Endothelial cell of umbilical vein (primary cell): Measurements from ENCODE around the gene YARS2. TPM values are rescaled to one million over a fixed set of nuclear protein-coding genes. Genes with fewer than 3 reads are reported as not detected.

Source experiments
- BruUV-seq: library from RNA; stranded (reverse); fragments of 400-500 nt; replicated peaks from 2 replicates; lab custom pipeline; 2021; lab: Mats Ljungman, UMichigan
- CTCF ChIA-PET: fragments of 300-600, 350-600 bp; sonication (Branson Sonifier 250); formaldehyde crosslinking; loops from one replicate; lab custom pipeline; 2021; ENCODE audit warnings: antibody characterized with exemption, inconsistent platforms; lab: Charles Lee
- POLR2A ChIA-PET: fragments of 300-600, 350-600 bp; sonication (Branson Sonifier 250); formaldehyde crosslinking; loops from one replicate; lab custom pipeline; 2021; ENCODE audit warnings: antibody characterized with exemption, inconsistent platforms; lab: Charles Lee
- DNase-seq: peaks from one replicate; pipeline ENCODE4 v3.0.0-alpha.2; 2011; ENCODE audit warnings: low read depth, low spot score
- FAIRE-seq: peaks from 2 replicates; lab custom pipeline; 2011; peaks lifted over from hg19 to GRCh38; lab: Jason Lieb, UNC
- H2AFZ ChIP-seq: 2 replicates; pipeline ENCODE4 v1.6.0; 2012; ENCODE audit warnings: low read depth, low read length, control low read depth, inconsistent platforms
- H3K27ac ChIP-seq: 2 replicates; pipeline ENCODE4 v1.5.1; 2011; ENCODE audit warnings: low read depth, mild to moderate bottlenecking, control low read depth, low read length, moderate library complexity; ENCODE audit not compliant: insufficient read depth
- H3K27me3 ChIP-seq, 2 experiments: 2 replicates each; pipeline versions ENCODE4 v1.6.0 to v1.6.1; 2011; ENCODE audit warnings: low read length in 2 of 2, mixed read lengths in 1 of 2; ENCODE audit not compliant: control insufficient read depth in 2 of 2, insufficient read depth in 2 of 2
- H3K36me3 ChIP-seq, 2 experiments: 2 replicates in 1 of 2; 3 replicates in 1 of 2; pipeline ENCODE4 v1.5.1; 2011; ENCODE audit warnings: low read length in 2 of 2, mild to moderate bottlenecking in 1 of 2, moderate library complexity in 1 of 2; ENCODE audit not compliant: control insufficient read depth in 2 of 2, insufficient read depth in 2 of 2; ENCODE audit errors: extremely low read depth in 1 of 2
- H3K4me1 ChIP-seq: 3 replicates; pipeline ENCODE4 v1.5.1; 2011; ENCODE audit warnings: mild to moderate bottlenecking, low read length; ENCODE audit not compliant: control insufficient read depth, insufficient read depth; ENCODE audit errors: extremely low read depth
- H3K4me2 ChIP-seq: 2 replicates; pipeline ENCODE4 v1.6.1; 2011; ENCODE audit warnings: low read length, control low read depth, mixed read lengths; ENCODE audit not compliant: insufficient read depth
- H3K4me3 ChIP-seq, 3 experiments: fragments of 200-600 bp in 1 of 3; sonication (generic), shearing (Covaris generic) in 1 of 3; replicated peaks in 1 of 3; 2 replicates each; pipeline ENCODE4 v1.5.1; 2011 to 2016; ENCODE audit warnings: control low read depth in 3 of 3, low read length in 3 of 3, mild to moderate bottlenecking in 2 of 3, inconsistent platforms in 1 of 3, low read depth in 1 of 3, moderate library complexity in 1 of 3; ENCODE audit not compliant: insufficient read depth in 1 of 3
- H3K79me2 ChIP-seq: 2 replicates; pipeline ENCODE4 v1.6.0; 2012; ENCODE audit warnings: low read length, inconsistent platforms; ENCODE audit not compliant: control insufficient read depth, insufficient read depth
- H3K9ac ChIP-seq: replicated peaks from 2 replicates; pipeline ENCODE3; 2011; ENCODE audit warnings: low read length, control low read depth; ENCODE audit not compliant: insufficient read depth; ENCODE audit errors: extremely low read depth
- H3K9me1 ChIP-seq: replicated peaks from 3 replicates; pipeline ENCODE4 v1.6.0; 2011; ENCODE audit warnings: mild to moderate bottlenecking, low read length; ENCODE audit not compliant: control insufficient read depth, insufficient read depth; ENCODE audit errors: extremely low read depth
- H3K9me3 ChIP-seq: replicated peaks from 2 replicates; pipeline ENCODE4 v1.5.1; 2012; ENCODE audit warnings: low read length, inconsistent platforms; ENCODE audit not compliant: control insufficient read depth, insufficient read depth
- H4K20me1 ChIP-seq: replicated peaks from 2 replicates; pipeline ENCODE3; 2011; ENCODE audit warnings: mild to moderate bottlenecking, low read length; ENCODE audit not compliant: control insufficient read depth, insufficient read depth; ENCODE audit errors: extremely low read depth
- EZH2 ChIP-seq: IDR thresholded peaks from 2 replicates; pipeline ENCODE4 v1.6.1; 2012; ENCODE audit warnings: borderline replicate concordance, low read depth, mild to moderate bottlenecking, moderate library complexity, low read length, inconsistent platforms; ENCODE audit not compliant: severe bottlenecking
- FOS ChIP-seq: IDR thresholded peaks from 2 replicates; pipeline ENCODE4 v1.6.1; 2011; ENCODE audit warnings: mild to moderate bottlenecking, low read length, moderate library complexity, borderline replicate concordance; ENCODE audit not compliant: insufficient read depth
- GATA2 ChIP-seq: IDR thresholded peaks from 2 replicates; pipeline ENCODE4 v1.7.0; 2011; ENCODE audit warnings: low read depth, mild to moderate bottlenecking, moderate library complexity, mixed read lengths, low read length; ENCODE audit not compliant: insufficient read length, insufficient read depth
- JUN ChIP-seq: IDR thresholded peaks from 2 replicates; pipeline ENCODE4 v1.6.1; 2011; ENCODE audit warnings: borderline replicate concordance, low read depth; ENCODE audit not compliant: insufficient read length, insufficient read depth
- MYC ChIP-seq: IDR thresholded peaks from one replicate; pipeline ENCODE4 v1.6.1; 2011; ENCODE audit warnings: mild to moderate bottlenecking, low read depth, low read length
- POLR2A ChIP-seq: IDR thresholded peaks from 2 replicates; pipeline ENCODE4 v1.6.1; 2012; ENCODE audit warnings: low read depth, mild to moderate bottlenecking, control low read depth, low read length
- POLR2AphosphoS5 ChIP-seq: IDR thresholded peaks from 2 replicates; pipeline ENCODE4 v1.6.1; 2012; ENCODE audit warnings: low read depth, mild to moderate bottlenecking, control low read depth, low read length, moderate library complexity; ENCODE audit not compliant: insufficient read depth
- dilution Hi-C: fragments of 300-500 bp; cut with MboI; formaldehyde crosslinking; loops from one replicate; pipeline ENCODE4 v1.15.0; 2019; ENCODE audit warnings: low sequenced_read_pairs; ENCODE audit not compliant: extremely low pct_ligation_motif_present
- intact Hi-C: fragments of 100-400 bp; cut with micrococcal nuclease; formaldehyde crosslinking; loops from one replicate; pipeline ENCODE4 v1.10.0; 2022
- polyA plus RNA-seq, 4 experiments: library from polyadenylated mRNA; depleted of rRNA in 3 of 4; stranded (reverse) in 3 of 4; unstranded in 1 of 4; fragments of >200 nt; gene quantifications; 2 replicates each; pipeline versions ENCODE4 v1.2.1 to v1.2.3, GENCODE V29; 2011 to 2012; ENCODE audit warnings: missing spikeins in 1 of 4
- total RNA-seq: library from RNA; stranded (reverse); gene quantifications from 2 replicates; pipeline ENCODE4 v1.2.3, GENCODE V29; 2021
- TF ChIP-seq, protein P1 (sequence below), 2 donors: IDR thresholded peaks; 1 replicate in 1 of 2; 2 replicates in 1 of 2; pipeline ENCODE4 v1.5.1; 2011; ENCODE audit warnings: low read length in 2 of 2, mild to moderate bottlenecking in 2 of 2, moderate library complexity in 2 of 2, control low read depth in 1 of 2, inconsistent platforms in 1 of 2, low read depth in 1 of 2; ENCODE audit not compliant: insufficient read depth in 1 of 2; ENCODE audit errors: extremely low read depth in 1 of 2
- TF ChIP-seq, protein P2 (sequence below): IDR thresholded peaks from 2 replicates; pipeline ENCODE4 v1.6.1; 2011; ENCODE audit not compliant: insufficient read depth, insufficient read length

Gene YARS2
- total and polyA plus RNA-seq, 2 donors (not counting 3 experiments of a cell fraction or from before 2014, with no cell fraction given): 24.6 to 26.8 TPM

- DNase-seq: no peak
- H3K27ac ChIP-seq: no peak overlapping the region
- no peaks in the 10 kb centered on the region for H4K20me1 ChIP-seq
- intact Hi-C loops: no loop called here
- ChIA-PET POLR2A (no interaction called here), CTCF (interaction anchor here (1.0 kb wide), 1 partner anchor 10 kb away, joined by 3 read pairs; no protein-coding TSS in a partner anchor)
- BruUV-seq: no TSS peak
- H3K27me3 ChIP-seq: peaks cover 2 to 6% of the 10 kb centered on the region in 2 experiments
- no peaks in the 10 kb centered on the region for H3K9me1 ChIP-seq
- no peak overlapping the region for H2AFZ ChIP-seq
- TF ChIP-seq JUN (no peak), MYC (no peak)
- no peaks in the 10 kb centered on the region for H3K79me2 ChIP-seq
- no peaks in the 10 kb centered on the region for H3K36me3 ChIP-seq
- dilution Hi-C loops: no loop called here
- no peak for FAIRE-seq
- H3K9me3 ChIP-seq: no peaks in the 10 kb centered on the region
- H3K4me2 ChIP-seq: no peak overlapping the region
- H3K4me1 ChIP-seq: no peaks in the 10 kb centered on the region
- H3K9ac ChIP-seq: no peak overlapping the region
- no peak overlapping the region for H3K4me3 ChIP-seq
Measured at GRCh38 chr12:32768518-32768917, 12.8 kb upstream of the YARS2 start.

GRCh38 chr12:32765906-32766305 is 10.2 kb upstream of the YARS2 start:
- no peak overlapping the region for H3K27ac ChIP-seq
- intact Hi-C loops: no loop called here
- FAIRE-seq (no peak), DNase-seq (no peak)
- dilution Hi-C loops: no loop called here
- H3K9me1 ChIP-seq: no peaks in the 10 kb centered on the region
- TF ChIP-seq FOS: no peak
- no peak for TF ChIP-seq POLR2A
- TF ChIP-seq EZH2: no peak
- no peak for TF ChIP-seq GATA2
- TF ChIP-seq, protein P1, sequence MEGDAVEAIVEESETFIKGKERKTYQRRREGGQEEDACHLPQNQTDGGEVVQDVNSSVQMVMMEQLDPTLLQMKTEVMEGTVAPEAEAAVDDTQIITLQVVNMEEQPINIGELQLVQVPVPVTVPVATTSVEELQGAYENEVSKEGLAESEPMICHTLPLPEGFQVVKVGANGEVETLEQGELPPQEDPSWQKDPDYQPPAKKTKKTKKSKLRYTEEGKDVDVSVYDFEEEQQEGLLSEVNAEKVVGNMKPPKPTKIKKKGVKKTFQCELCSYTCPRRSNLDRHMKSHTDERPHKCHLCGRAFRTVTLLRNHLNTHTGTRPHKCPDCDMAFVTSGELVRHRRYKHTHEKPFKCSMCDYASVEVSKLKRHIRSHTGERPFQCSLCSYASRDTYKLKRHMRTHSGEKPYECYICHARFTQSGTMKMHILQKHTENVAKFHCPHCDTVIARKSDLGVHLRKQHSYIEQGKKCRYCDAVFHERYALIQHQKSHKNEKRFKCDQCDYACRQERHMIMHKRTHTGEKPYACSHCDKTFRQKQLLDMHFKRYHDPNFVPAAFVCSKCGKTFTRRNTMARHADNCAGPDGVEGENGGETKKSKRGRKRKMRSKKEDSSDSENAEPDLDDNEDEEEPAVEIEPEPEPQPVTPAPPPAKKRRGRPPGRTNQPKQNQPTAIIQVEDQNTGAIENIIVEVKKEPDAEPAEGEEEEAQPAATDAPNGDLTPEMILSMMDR (IDR thresholded peaks at IDR 0.05; ENCODE audit: extremely low read depth in 1 of 2, insufficient read depth in 1 of 2, low read depth in 1 of 2, low read length in 2 of 2): no peak
- no peak for TF ChIP-seq MYC
- TF ChIP-seq POLR2AphosphoS5: no peak
- TF ChIP-seq JUN: no peak
- TF ChIP-seq, protein P2, sequence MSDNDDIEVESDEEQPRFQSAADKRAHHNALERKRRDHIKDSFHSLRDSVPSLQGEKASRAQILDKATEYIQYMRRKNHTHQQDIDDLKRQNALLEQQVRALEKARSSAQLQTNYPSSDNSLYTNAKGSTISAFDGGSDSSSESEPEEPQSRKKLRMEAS: no peak
- ChIA-PET CTCF (interaction anchor here (2.7 kb wide), 1 partner anchor 10 kb away, joined by 13 read pairs; the partner anchor contains the start of gene YARS2), POLR2A (no interaction called here)
- H4K20me1 ChIP-seq: no peaks in the 10 kb centered on the region
- no peak overlapping the region for H3K4me2 ChIP-seq
- no TSS peak for BruUV-seq
- no peak overlapping the region for H3K4me3 ChIP-seq
- no peak overlapping the region for H3K9ac ChIP-seq
- H3K79me2 ChIP-seq: no peaks in the 10 kb centered on the region
- H3K27me3 ChIP-seq: peaks cover 2 to 6% of the 10 kb centered on the region in 2 experiments
- H3K9me3 ChIP-seq: no peaks in the 10 kb centered on the region
- H3K4me1 ChIP-seq: no peaks in the 10 kb centered on the region
- H2AFZ ChIP-seq: no peak overlapping the region
- H3K36me3 ChIP-seq: no peaks in the 10 kb centered on the region
